Measurements from ENCODE around the gene MAGI2.
"Not testable (repeated sequence)": the region's sequence is repeated elsewhere in the genome, so short reads cannot be mapped to it uniquely, and the experiment has no call there.

Gene MAGI2

GRCh38 chr7:78326876-78327275 is 1126.6 kb downstream of the MAGI2 start:
- no peak for TF ChIP-seq CTCF (IDR thresholded peaks at IDR 0.05)
- no peak overlapping the region for H3K4me3 ChIP-seq (ENCODE audit: low read depth in 1 of 2, low read length in 1 of 2)
- H3K4me1 ChIP-seq (ENCODE audit: control insufficient read depth in 1 of 2, insufficient read depth in 1 of 2, low read depth in 1 of 2, low read length in 1 of 2) = no peaks in the 10 kb centered on the region
- H3K36me3 ChIP-seq = no peaks in the 10 kb centered on the region
- H3K27ac ChIP-seq = no peak overlapping the region
- no peaks in the 10 kb centered on the region for H3K9me3 ChIP-seq
- no peaks in the 10 kb centered on the region for H3K27me3 ChIP-seq

- no peaks in the 10 kb centered on the region for H3K9me3 ChIP-seq
- no peaks in the 10 kb centered on the region for H3K4me1 ChIP-seq (ENCODE audit: control insufficient read depth in 1 of 2, insufficient read depth in 1 of 2, low read depth in 1 of 2, low read length in 1 of 2)
- no peaks in the 10 kb centered on the region for H3K27me3 ChIP-seq
- no peaks in the 10 kb centered on the region for H3K36me3 ChIP-seq
- H3K27ac ChIP-seq = no peak overlapping the region
- no peak overlapping the region for H3K4me3 ChIP-seq (ENCODE audit: low read depth in 1 of 2, low read length in 1 of 2)
- TF ChIP-seq CTCF (IDR thresholded peaks at IDR 0.05) = no peak
Measured at GRCh38 chr7:78326189-78326588, 1127.3 kb downstream of the MAGI2 start.

- H3K27ac ChIP-seq = no peak overlapping the region
- H3K9me3 ChIP-seq = no peaks in the 10 kb centered on the region
- H3K36me3 ChIP-seq = no peaks in the 10 kb centered on the region
- no peaks in the 10 kb centered on the region for H3K4me1 ChIP-seq (ENCODE audit: control insufficient read depth in 1 of 2, insufficient read depth in 1 of 2, low read depth in 1 of 2, low read length in 1 of 2)
- no peaks in the 10 kb centered on the region for H3K27me3 ChIP-seq
- H3K4me3 ChIP-seq (ENCODE audit: low read depth in 1 of 2, low read length in 1 of 2) = no peak overlapping the region
- no peak for TF ChIP-seq CTCF (IDR thresholded peaks at IDR 0.05)
Measured at GRCh38 chr7:78323118-78323517, 1130.3 kb downstream of the MAGI2 start.

- not testable (repeated sequence) for H3K4me3 ChIP-seq (ENCODE audit: low read depth in 1 of 2, low read length in 1 of 2); H3K27ac ChIP-seq; H3K36me3 ChIP-seq; H3K9me3 ChIP-seq; H3K27me3 ChIP-seq; H3K4me1 ChIP-seq (ENCODE audit: control insufficient read depth in 1 of 2, insufficient read depth in 1 of 2, low read depth in 1 of 2, low read length in 1 of 2)
Measured at GRCh38 chr7:78322231-78322630, 1131.2 kb downstream of the MAGI2 start.

- TF ChIP-seq CTCF (IDR thresholded peaks at IDR 0.05) = no peak
Measured at GRCh38 chr7:78317371-78317770, 1136.1 kb downstream of the MAGI2 start.

GRCh38 chr7:78316110-78316509 is 1137.4 kb downstream of the MAGI2 start:
- Histone ChIP-seq H3K9me3 (no peaks in the 10 kb centered on the region), H3K4me3 (ENCODE audit: low read depth in 1 of 2, low read length in 1 of 2) (no peak overlapping the region), H3K4me1 (ENCODE audit: control insufficient read depth in 1 of 2, insufficient read depth in 1 of 2, low read depth in 1 of 2, low read length in 1 of 2) (no peaks in the 10 kb centered on the region), H3K27me3 (no peaks in the 10 kb centered on the region), H3K27ac (no peak overlapping the region), H3K36me3 (no peaks in the 10 kb centered on the region)
- TF ChIP-seq CTCF (IDR thresholded peaks at IDR 0.05) = no peak

More at GRCh38 chr7:78317371-78317770, 1136.1 kb downstream of the MAGI2 start:
- Histone ChIP-seq H3K9me3 (no peaks in the 10 kb centered on the region), H3K27ac (no peak overlapping the region), H3K27me3 (no peaks in the 10 kb centered on the region), H3K4me3 (ENCODE audit: low read depth in 1 of 2, low read length in 1 of 2) (no peak overlapping the region), H3K4me1 (ENCODE audit: control insufficient read depth in 1 of 2, insufficient read depth in 1 of 2, low read depth in 1 of 2, low read length in 1 of 2) (no peaks in the 10 kb centered on the region), H3K36me3 (no peaks in the 10 kb centered on the region)

All from neutrophil (primary cell).